ENCODE data around the gene CCDC188. TPM values are rescaled to one million over a fixed set of nuclear protein-coding genes. Genes with fewer than 3 reads are reported as not detected.

Gene CCDC188
- total and polyA plus RNA-seq, 9 of the 15 experiments (the other 6 are each of a cell fraction or from before 2014, with no cell fraction given): not detected

DNA sequence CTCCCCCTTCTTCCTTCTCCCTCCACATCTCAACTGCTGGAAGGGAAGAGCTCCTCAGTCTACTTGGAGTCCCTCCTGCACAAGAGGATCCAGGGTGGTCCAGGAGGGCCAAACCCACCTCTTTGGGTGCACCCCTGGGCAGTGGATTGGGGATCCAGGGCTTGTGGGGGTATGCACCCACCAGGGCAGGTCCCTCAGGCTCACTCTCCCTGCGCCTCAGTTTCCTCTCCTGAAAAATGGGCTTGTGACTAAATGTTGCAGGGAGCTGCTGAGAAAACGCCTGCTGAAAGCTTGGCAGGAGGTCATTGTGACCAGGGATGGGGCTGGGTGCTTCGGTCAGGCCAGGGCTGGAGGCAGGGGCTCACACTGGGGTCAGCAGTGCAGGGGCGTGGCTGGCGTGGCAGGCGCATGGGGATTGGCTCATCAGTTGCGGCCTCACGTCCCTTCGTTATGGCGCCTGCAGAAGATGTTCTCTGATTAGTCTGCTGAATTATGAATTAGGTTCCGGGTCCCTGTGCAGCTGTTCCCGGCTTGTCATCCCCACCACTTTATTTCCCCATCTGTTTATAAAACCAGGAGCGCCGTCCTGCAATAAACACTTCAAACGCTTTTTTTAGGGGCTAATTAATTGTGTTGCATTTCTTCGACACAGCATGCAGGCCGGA, 25.7 kb upstream of the CCDC188 start (continued):
- TF ChIP-seq, protein P1, sequence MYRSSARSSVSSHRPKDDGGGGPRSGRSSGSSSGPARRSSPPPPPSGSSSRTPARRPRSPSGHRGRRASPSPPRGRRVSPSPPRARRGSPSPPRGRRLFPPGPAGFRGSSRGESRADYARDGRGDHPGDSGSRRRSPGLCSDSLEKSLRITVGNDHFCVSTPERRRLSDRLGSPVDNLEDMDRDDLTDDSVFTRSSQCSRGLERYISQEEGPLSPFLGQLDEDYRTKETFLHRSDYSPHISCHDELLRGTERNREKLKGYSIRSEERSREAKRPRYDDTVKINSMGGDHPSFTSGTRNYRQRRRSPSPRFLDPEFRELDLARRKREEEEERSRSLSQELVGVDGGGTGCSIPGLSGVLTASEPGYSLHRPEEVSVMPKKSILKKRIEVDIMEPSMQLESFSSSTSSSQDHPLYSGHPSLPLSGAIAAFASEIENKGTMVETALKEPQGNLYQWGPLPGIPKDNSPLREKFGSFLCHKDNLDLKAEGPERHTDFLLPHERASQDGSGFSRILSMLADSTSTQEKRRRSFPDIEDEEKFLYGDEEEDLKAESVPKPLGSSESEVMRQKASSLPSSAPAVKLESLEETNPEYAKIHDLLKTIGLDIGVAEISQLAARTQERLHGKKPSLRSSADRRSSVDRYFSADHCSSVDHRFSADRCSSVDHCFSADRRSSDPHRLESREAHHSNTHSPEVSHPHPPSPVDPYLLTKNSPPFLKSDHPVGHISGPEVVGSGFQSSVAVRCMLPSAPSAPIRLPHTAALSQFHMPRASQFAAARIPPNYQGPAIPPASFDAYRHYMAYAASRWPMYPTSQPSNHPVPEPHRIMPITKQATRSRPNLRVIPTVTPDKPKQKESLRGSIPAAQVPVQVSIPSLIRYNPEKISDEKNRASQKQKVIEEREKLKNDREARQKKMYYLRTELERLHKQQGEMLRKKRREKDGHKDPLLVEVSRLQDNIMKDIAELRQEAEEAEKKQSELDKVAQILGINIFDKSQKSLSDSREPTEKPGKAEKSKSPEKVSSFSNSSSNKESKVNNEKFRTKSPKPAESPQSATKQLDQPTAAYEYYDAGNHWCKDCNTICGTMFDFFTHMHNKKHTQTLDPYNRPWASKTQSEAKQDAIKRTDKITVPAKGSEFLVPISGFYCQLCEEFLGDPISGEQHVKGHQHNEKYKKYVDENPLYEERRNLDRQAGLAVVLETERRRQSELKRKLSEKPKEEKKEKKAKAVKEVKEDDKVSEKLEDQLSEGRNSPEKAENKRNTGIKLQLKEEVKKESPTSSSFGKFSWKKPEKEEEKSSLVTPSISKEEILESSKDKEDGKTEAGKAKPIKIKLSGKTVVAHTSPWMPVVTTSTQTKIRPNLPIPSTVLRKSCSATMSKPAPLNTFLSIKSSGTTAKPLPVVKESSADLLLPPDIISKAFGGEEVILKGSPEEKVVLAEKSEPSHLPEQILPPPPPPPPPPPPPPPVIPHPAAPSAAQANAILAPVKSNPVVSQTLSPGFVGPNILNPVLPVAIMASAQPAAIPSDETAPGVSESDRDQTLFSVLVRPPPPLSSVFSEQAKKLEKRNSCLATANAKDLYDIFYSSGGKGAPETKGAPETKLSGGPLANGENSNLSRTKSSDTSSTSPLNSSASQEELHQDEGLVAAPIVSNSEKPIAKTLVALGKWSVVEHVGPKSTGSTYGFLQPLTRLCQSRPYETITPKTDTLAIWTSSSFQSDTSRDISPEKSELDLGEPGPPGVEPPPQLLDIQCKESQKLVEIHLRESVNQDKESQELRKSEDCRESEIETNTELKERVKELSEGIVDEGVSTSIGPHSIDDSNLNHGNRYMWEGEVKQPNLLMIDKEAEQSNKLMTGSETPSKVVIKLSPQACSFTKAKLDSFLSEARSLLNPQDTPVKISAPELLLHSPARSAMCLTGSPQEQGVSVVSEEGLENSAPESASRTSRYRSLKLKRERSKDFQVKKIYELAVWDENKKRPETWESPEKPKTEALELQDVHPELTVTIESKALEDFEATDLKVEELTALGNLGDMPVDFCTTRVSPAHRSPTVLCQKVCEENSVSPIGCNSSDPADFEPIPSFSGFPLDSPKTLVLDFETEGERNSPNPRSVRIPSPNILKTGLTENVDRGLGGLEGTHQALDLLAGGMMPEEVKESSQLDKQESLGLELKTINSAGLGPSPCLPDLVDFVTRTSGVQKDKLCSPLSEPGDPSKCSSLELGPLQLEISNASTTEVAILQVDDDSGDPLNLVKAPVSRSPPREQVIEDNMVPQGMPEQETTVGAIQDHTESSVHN (IDR thresholded peaks at IDR 0.05; ENCODE audit: borderline replicate concordance in 1 of 2, low read depth in 1 of 2): no peak
- TF ChIP-seq MECOM (CRISPR knock-in tag; IDR thresholded peaks at IDR 0.05): no peak
- TF ChIP-seq ZEB2 (IDR thresholded peaks at IDR 0.05): no peak
- TF ChIP-seq GABPB2 (CRISPR knock-in tag; conservative IDR thresholded peaks at IDR 0.05): no peak
- no peak for TF ChIP-seq BCL6 (CRISPR knock-in tag; IDR thresholded peaks at IDR 0.05)
- TF ChIP-seq ZNF347 (CRISPR knock-in tag; IDR thresholded peaks at IDR 0.05; ENCODE audit: low read depth): no peak
- TF ChIP-seq, protein P2, sequence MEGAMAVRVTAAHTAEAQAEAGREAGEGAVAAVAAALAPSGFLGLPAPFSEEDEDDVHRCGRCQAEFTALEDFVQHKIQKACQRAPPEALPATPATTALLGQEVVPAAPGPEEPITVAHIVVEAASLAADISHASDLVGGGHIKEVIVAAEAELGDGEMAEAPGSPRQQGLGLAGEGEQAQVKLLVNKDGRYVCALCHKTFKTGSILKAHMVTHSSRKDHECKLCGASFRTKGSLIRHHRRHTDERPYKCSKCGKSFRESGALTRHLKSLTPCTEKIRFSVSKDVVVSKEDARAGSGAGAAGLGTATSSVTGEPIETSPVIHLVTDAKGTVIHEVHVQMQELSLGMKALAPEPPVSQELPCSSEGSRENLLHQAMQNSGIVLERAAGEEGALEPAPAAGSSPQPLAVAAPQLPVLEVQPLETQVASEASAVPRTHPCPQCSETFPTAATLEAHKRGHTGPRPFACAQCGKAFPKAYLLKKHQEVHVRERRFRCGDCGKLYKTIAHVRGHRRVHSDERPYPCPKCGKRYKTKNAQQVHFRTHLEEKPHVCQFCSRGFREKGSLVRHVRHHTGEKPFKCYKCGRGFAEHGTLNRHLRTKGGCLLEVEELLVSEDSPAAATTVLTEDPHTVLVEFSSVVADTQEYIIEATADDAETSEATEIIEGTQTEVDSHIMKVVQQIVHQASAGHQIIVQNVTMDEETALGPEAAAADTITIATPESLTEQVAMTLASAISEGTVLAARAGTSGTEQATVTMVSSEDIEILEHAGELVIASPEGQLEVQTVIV (CRISPR knock-in tag; IDR thresholded peaks at IDR 0.05; ENCODE audit: borderline replicate concordance): no peak
- TF ChIP-seq, protein P3, sequence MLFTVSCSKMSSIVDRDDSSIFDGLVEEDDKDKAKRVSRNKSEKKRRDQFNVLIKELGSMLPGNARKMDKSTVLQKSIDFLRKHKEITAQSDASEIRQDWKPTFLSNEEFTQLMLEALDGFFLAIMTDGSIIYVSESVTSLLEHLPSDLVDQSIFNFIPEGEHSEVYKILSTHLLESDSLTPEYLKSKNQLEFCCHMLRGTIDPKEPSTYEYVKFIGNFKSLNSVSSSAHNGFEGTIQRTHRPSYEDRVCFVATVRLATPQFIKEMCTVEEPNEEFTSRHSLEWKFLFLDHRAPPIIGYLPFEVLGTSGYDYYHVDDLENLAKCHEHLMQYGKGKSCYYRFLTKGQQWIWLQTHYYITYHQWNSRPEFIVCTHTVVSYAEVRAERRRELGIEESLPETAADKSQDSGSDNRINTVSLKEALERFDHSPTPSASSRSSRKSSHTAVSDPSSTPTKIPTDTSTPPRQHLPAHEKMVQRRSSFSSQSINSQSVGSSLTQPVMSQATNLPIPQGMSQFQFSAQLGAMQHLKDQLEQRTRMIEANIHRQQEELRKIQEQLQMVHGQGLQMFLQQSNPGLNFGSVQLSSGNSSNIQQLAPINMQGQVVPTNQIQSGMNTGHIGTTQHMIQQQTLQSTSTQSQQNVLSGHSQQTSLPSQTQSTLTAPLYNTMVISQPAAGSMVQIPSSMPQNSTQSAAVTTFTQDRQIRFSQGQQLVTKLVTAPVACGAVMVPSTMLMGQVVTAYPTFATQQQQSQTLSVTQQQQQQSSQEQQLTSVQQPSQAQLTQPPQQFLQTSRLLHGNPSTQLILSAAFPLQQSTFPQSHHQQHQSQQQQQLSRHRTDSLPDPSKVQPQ (CRISPR knock-in tag; IDR thresholded peaks at IDR 0.05; ENCODE audit: borderline replicate concordance): no peak
- no peak for TF ChIP-seq PHB2 (IDR thresholded peaks at IDR 0.05; ENCODE audit: low read depth)
- no peak for TF ChIP-seq MYC (IDR thresholded peaks at IDR 0.05; ENCODE audit: low read depth, low read length)
- no peak for TF ChIP-seq MYC (CRISPR knock-in tag; IDR thresholded peaks at IDR 0.05; ENCODE audit: borderline replicate concordance, low read depth)
- TF ChIP-seq CTBP1 (IDR thresholded peaks at IDR 0.05; ENCODE audit: borderline replicate concordance): no peak
- TF ChIP-seq, protein P4, sequence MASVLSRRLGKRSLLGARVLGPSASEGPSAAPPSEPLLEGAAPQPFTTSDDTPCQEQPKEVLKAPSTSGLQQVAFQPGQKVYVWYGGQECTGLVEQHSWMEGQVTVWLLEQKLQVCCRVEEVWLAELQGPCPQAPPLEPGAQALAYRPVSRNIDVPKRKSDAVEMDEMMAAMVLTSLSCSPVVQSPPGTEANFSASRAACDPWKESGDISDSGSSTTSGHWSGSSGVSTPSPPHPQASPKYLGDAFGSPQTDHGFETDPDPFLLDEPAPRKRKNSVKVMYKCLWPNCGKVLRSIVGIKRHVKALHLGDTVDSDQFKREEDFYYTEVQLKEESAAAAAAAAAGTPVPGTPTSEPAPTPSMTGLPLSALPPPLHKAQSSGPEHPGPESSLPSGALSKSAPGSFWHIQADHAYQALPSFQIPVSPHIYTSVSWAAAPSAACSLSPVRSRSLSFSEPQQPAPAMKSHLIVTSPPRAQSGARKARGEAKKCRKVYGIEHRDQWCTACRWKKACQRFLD (CRISPR knock-in tag; IDR thresholded peaks at IDR 0.05): no peak
- TF ChIP-seq MCM7 (IDR thresholded peaks at IDR 0.05): no peak
